Mesendoderm (in vitro differentiated cells): Measurements from ENCODE around the gene RNASE9.

ENCODE experiments used
- DNase-seq: peaks from one replicate; pipeline ENCODE4 v3.0.0; 2013
- H2AK5ac ChIP-seq: 2 replicates; pipeline ENCODE4 v1.6.1; 2013; ENCODE audit warnings: low read length, inconsistent platforms
- H2BK120ac ChIP-seq: 2 replicates; pipeline ENCODE4 v1.6.1; 2013; ENCODE audit warnings: low read depth, mild to moderate bottlenecking, low read length, moderate library complexity, mixed read lengths
- H2BK15ac ChIP-seq: replicated peaks from 2 replicates; pipeline ENCODE4 v1.6.1; 2013; ENCODE audit warnings: low read depth, mild to moderate bottlenecking, moderate library complexity
- H2BK5ac ChIP-seq: 2 replicates; pipeline ENCODE4 v1.6.1; 2013; ENCODE audit warnings: low read length, inconsistent platforms
- H3K18ac ChIP-seq: 2 replicates; pipeline ENCODE4 v1.6.1; 2013; ENCODE audit warnings: mild to moderate bottlenecking, low read length, mixed read lengths
- H3K23ac ChIP-seq: one replicate; pipeline ENCODE4 v1.6.1; 2013; ENCODE audit warnings: low read length
- H3K27ac ChIP-seq: 2 replicates; pipeline ENCODE4 v1.5.1; 2013; ENCODE audit warnings: low read depth, mild to moderate bottlenecking, inconsistent platforms, low read length, moderate library complexity
- H3K27me3 ChIP-seq: 2 replicates; pipeline ENCODE4 v1.6.1; 2013; ENCODE audit warnings: low read length, control low read depth, mild to moderate bottlenecking, inconsistent platforms; ENCODE audit not compliant: insufficient read depth, poor library complexity
- H3K36me3 ChIP-seq: 2 replicates; pipeline ENCODE4 v1.6.1; 2013; ENCODE audit warnings: low read length, inconsistent platforms; ENCODE audit not compliant: control insufficient read depth, insufficient read depth
- H3K4ac ChIP-seq: one replicate; pipeline ENCODE4 v1.6.1; 2013; ENCODE audit warnings: low read depth, mild to moderate bottlenecking, low read length, moderate library complexity
- H3K4me1 ChIP-seq: 2 replicates; pipeline ENCODE4 v1.6.1; 2013; ENCODE audit warnings: low read depth, low read length, inconsistent platforms; ENCODE audit not compliant: control insufficient read depth
- H3K4me2 ChIP-seq: 2 replicates; pipeline ENCODE4 v1.6.1; 2013; ENCODE audit warnings: low read length
- H3K4me3 ChIP-seq: 2 replicates; pipeline ENCODE4 v1.5.1; 2013; ENCODE audit warnings: mild to moderate bottlenecking, low read length
- H3K56ac ChIP-seq: one replicate; pipeline ENCODE4 v1.6.1; 2013; ENCODE audit warnings: low read length
- H3K79me1 ChIP-seq: 2 replicates; pipeline ENCODE4 v1.6.1; 2013; ENCODE audit warnings: low read length, inconsistent platforms
- H3K79me2 ChIP-seq: 2 replicates; pipeline ENCODE4 v1.6.1; 2013; ENCODE audit warnings: mild to moderate bottlenecking, low read length; ENCODE audit not compliant: control insufficient read depth, insufficient read depth
- H3K9ac ChIP-seq: 2 replicates; pipeline ENCODE4 v1.6.1; 2013; ENCODE audit warnings: low read length, inconsistent platforms
- H4K5ac ChIP-seq: one replicate; pipeline ENCODE4 v1.6.1; 2013; ENCODE audit warnings: low read length
- H4K8ac ChIP-seq: one replicate; pipeline ENCODE4 v1.6.1; 2013; ENCODE audit warnings: low read depth, mild to moderate bottlenecking, control low read depth, low read length, moderate library complexity
- WGBS: extraction: QIAGEN DNeasy Blood & Tissue Kit; methylation state at CpG from one replicate; pipeline ENCODE4 v1.1.7; 2013; ENCODE audit warnings: low lambda C conversion rate, missing lambda C conversion rate; ENCODE audit not compliant: insufficient coverage; ENCODE audit errors: extremely low coverage; 5-methylcytosine and 5-hydroxymethylcytosine counted together

Gene RNASE9

DNA sequence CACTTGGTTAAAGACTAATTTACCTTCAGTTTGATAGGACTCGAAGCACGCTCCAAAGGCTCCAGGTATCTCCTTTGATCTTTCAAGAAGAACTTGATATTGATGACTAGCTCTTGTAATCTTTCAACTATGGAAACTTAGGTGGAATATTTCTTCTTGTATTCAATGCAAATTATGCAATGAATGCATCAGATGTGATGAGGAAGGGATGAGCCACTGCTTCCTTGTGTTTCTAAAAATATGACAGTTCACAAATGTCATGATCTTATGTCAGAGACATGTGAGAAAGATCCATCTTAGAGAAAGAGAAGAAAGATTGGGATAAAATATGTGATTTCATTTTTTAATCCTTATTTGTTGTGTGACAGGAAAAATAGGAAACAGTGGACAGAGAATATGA lies 9.9 kb downstream of the RNASE9 start:
- no peak for DNase-seq
- no CpG with 5 or more reads among the region's 2 CpGs for WGBS

GRCh38 chr14:20548414-20549158 lies 12.3 kb downstream of the RNASE9 start:
- Histone ChIP-seq H3K79me1 (no peaks in the 10 kb centered on the region), H3K18ac (no peak overlapping the region), H3K4me1 (no peaks in the 10 kb centered on the region), H2AK5ac (no peak overlapping the region), H3K27ac (no peak overlapping the region), H3K56ac (no peak overlapping the region), H4K8ac (no peak overlapping the region), H3K23ac (no peak overlapping the region), H3K79me2 (no peaks in the 10 kb centered on the region), H3K4me3 (no peak overlapping the region), H3K27me3 (no peaks in the 10 kb centered on the region), H2BK15ac (no peak overlapping the region), H2BK120ac (no peak overlapping the region), H3K4me2 (no peak overlapping the region), H2BK5ac (no peak overlapping the region), H4K5ac (no peak overlapping the region), H3K36me3 (no peaks in the 10 kb centered on the region), H3K9ac (no peak overlapping the region), H3K4ac (no peak overlapping the region)
- no peak for DNase-seq
- WGBS = no CpG with 5 or more reads among the region's 10 CpGs

More for the DNA sequence above, 9.9 kb downstream of the RNASE9 start:
- H3K18ac ChIP-seq = no peak overlapping the region
- no peak overlapping the region for H2BK120ac ChIP-seq
- no peaks in the 10 kb centered on the region for H3K79me2 ChIP-seq
- no peaks in the 10 kb centered on the region for H3K79me1 ChIP-seq
- H4K8ac ChIP-seq = no peak overlapping the region
- no peak overlapping the region for H3K4ac ChIP-seq
- H3K27me3 ChIP-seq = no peaks in the 10 kb centered on the region
- H2AK5ac ChIP-seq = no peak overlapping the region
- no peaks in the 10 kb centered on the region for H3K36me3 ChIP-seq
- no peaks in the 10 kb centered on the region for H3K4me1 ChIP-seq
- H2BK5ac ChIP-seq = no peak overlapping the region
- H2BK15ac ChIP-seq = no peak overlapping the region
- H3K9ac ChIP-seq = no peak overlapping the region
- no peak overlapping the region for H3K4me2 ChIP-seq
- H3K56ac ChIP-seq = no peak overlapping the region
- H3K23ac ChIP-seq = no peak overlapping the region
- no peak overlapping the region for H3K4me3 ChIP-seq
- no peak overlapping the region for H3K27ac ChIP-seq
- no peak overlapping the region for H4K5ac ChIP-seq

DNA sequence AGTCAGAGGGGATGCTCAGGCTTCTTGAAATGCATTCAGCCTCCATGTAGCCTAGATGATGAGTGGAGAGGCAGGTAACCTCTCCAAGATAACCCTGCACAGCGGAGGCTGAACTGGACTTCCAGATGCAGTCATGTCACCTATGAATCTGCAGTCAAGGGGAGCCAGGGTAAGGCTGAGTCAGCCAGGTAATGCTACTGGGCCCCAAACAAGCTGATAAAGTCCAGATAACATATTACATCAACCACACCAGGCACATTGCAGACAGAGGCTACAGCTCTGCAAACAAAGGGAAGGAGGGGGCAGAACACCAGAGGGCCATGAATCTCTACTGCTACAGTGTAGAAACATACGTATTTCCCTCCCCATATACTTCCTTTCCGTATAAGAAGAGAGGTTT lies 14.0 kb downstream of the RNASE9 start:
- Histone ChIP-seq H3K4me1 (no peaks in the 10 kb centered on the region), H2BK5ac (no peak overlapping the region), H4K5ac (no peak overlapping the region), H3K18ac (no peak overlapping the region), H3K4me2 (no peak overlapping the region), H2BK120ac (no peak overlapping the region), H3K79me2 (no peaks in the 10 kb centered on the region), H3K9ac (no peak overlapping the region), H3K23ac (no peak overlapping the region), H3K36me3 (no peaks in the 10 kb centered on the region), H4K8ac (no peak overlapping the region), H2BK15ac (no peak overlapping the region), H3K4me3 (no peak overlapping the region), H3K27ac (no peak overlapping the region), H3K4ac (no peak overlapping the region), H3K56ac (no peak overlapping the region), H2AK5ac (no peak overlapping the region), H3K27me3 (no peaks in the 10 kb centered on the region), H3K79me1 (no peaks in the 10 kb centered on the region)
- DNase-seq = no peak
- no CpG with 5 or more reads among the region's 3 CpGs for WGBS

- Histone ChIP-seq H3K9ac (no peak overlapping the region), H3K27ac (no peak overlapping the region), H3K79me1 (no peaks in the 10 kb centered on the region), H2AK5ac (no peak overlapping the region), H2BK15ac (no peak overlapping the region), H3K79me2 (no peaks in the 10 kb centered on the region), H3K23ac (no peak overlapping the region), H3K4me3 (no peak overlapping the region), H3K27me3 (no peaks in the 10 kb centered on the region), H4K5ac (no peak overlapping the region), H2BK5ac (no peak overlapping the region), H3K18ac (no peak overlapping the region), H3K56ac (no peak overlapping the region), H4K8ac (no peak overlapping the region), H3K36me3 (no peaks in the 10 kb centered on the region), H3K4me2 (no peak overlapping the region), H3K4ac (no peak overlapping the region), H2BK120ac (no peak overlapping the region), H3K4me1 (no peaks in the 10 kb centered on the region)
- no CpG with 5 or more reads among the region's 4 CpGs for WGBS
- DNase-seq = no peak
These were observed 20.9 kb downstream of the RNASE9 start for GRCh38 chr14:20539906-20540305.

DNA sequence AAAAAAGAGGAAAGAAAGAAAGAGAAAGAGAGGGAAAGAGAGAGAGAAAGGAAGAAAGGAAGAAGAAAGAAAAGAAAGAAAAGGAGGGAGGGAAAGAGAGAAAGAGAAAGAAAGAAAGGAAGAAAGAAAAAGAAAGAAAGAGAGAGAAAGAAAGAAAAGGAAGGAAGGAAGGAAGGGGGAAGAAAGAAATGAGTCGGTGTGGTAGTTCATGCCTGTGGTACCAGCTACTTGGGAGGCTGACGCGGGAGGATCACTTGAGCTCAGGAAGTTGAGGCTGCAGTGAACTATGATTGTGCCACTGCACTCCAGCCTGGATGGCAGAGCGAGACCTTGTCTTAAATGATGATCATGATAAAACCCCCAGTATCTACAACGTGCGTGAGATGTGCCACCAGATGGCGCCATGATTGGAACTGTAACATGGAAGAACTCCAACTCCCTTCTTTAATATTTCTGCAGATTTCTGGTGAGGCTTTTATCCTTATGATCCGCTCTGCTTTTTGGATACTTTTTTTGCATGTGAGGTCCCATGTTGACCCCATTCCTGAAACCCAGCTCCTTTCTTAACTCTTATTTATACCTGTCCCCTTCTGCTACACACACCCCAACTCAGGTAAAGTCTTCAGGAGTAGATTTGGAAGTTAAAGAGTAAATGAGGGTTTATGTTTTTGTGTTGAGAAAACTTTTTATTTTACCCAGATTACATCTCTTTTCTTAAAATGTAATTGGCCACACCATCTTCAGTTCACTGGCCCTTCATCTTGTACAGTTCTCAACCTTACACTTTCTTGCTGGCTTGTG lies 29.9 kb downstream of the RNASE9 start:
- Histone ChIP-seq H3K4me2 (no peak overlapping the region), H3K56ac (peak overlapping the region; percentile 72), H3K27me3 (no peaks in the 10 kb centered on the region), H3K18ac (no peak overlapping the region), H3K27ac (no peak overlapping the region), H3K23ac (no peak overlapping the region), H2AK5ac (no peak overlapping the region), H3K36me3 (no peaks in the 10 kb centered on the region), H2BK120ac (no peak overlapping the region), H4K8ac (no peak overlapping the region), H2BK15ac (no peak overlapping the region), H3K9ac (no peak overlapping the region), H3K79me1 (no peaks in the 10 kb centered on the region), H3K4me3 (no peak overlapping the region), H2BK5ac (no peak overlapping the region), H4K5ac (no peak overlapping the region), H3K79me2 (no peaks in the 10 kb centered on the region), H3K4ac (no peak overlapping the region), H3K4me1 (no peaks in the 10 kb centered on the region)
- peak; percentile 87 for DNase-seq
- no CpG with 5 or more reads among the region's 8 CpGs for WGBS
